Kidney (tissue), 14 donors: ENCODE results near the gene AP2A1. TPM values are rescaled to one million over a fixed set of nuclear protein-coding genes. Genes with fewer than 3 reads are reported as not detected.

Experiments used
- DNase-seq, 5 donors: peaks; one replicate each; pipeline ENCODE4 v3.0.0-alpha.2; 2013 to 2020
- FAIRE-seq: peaks from 2 replicates; lab custom pipeline; 2012; peaks lifted over from hg19 to GRCh38; lab: Jason Lieb, UNC
- H3K27ac ChIP-seq, 2 donors: one replicate each; pipeline ENCODE4 v1.7.0; 2013; ENCODE audit warnings: low read depth in 2 of 2, low read length in 2 of 2, inconsistent platforms in 1 of 2
- H3K27me3 ChIP-seq: one replicate; pipeline ENCODE4 v1.7.1; 2013; ENCODE audit warnings: low read length, inconsistent platforms; ENCODE audit not compliant: control insufficient read depth, insufficient read depth
- H3K36me3 ChIP-seq, 3 donors: one replicate each; pipeline versions ENCODE4 v1.7.0 to v1.7.1; 2013; ENCODE audit warnings: low read length in 3 of 3, control low read depth in 1 of 3, inconsistent platforms in 1 of 3; ENCODE audit not compliant: insufficient read depth in 3 of 3, control insufficient read depth in 2 of 3
- H3K4me1 ChIP-seq, 3 donors: one replicate each; pipeline versions ENCODE4 v1.7.0 to v1.7.1; 2013; ENCODE audit warnings: low read length in 3 of 3, inconsistent platforms in 1 of 3, low read depth in 1 of 3; ENCODE audit not compliant: control insufficient read depth in 2 of 3, insufficient read depth in 2 of 3
- H3K4me3 ChIP-seq, 3 donors: one replicate each; pipeline versions ENCODE4 v1.7.0 to v1.8.1; 2013; ENCODE audit warnings: low read length in 3 of 3, control low read depth in 1 of 3, inconsistent platforms in 1 of 3
- H3K9ac ChIP-seq, 3 donors: one replicate each; pipeline versions ENCODE4 v1.7.0 to v1.7.1; 2013; ENCODE audit warnings: low read length in 3 of 3, control low read depth in 1 of 3, inconsistent platforms in 1 of 3
- H3K9me3 ChIP-seq, 3 donors: one replicate each; pipeline versions ENCODE4 v1.7.0 to v1.7.1; 2013; ENCODE audit warnings: low read length in 3 of 3, control low read depth in 1 of 3, inconsistent platforms in 1 of 3; ENCODE audit not compliant: control insufficient read depth in 2 of 3, insufficient read depth in 1 of 3
- intact Hi-C: fragments of 100-400 bp; cut with DNase I; formaldehyde crosslinking; loops from one replicate; pipeline ENCODE4 v1.11.1; 2022
- polyA plus RNA-seq: library from polyadenylated mRNA; stranded (reverse); fragments of 350-450 nt; fragmentation: Illumina TruSeq; extraction: RNeasy Lipid Tissue Mini Kit (QIAGEN cat#74804); gene quantifications from one replicate; pipeline ENCODE4 v1.2.3, GENCODE V29; 2014; ENCODE audit warnings: low read depth, low replicate concordance; ENCODE audit not compliant: insufficient read depth
- total RNA-seq: library from RNA; stranded (reverse); fragmentation: NEBNext Ultra II Directional; extraction: Animal tissue kit (Norgen Biotek cat#: 25700); gene quantifications from one replicate; pipeline ENCODE4 v1.2.1, GENCODE V29; 2021
- TF ChIP-seq, protein P1 (sequence below): IDR thresholded peaks from 3 replicates; pipeline ENCODE4 v1.5.1; 2012; ENCODE audit warnings: mild to moderate bottlenecking, moderate library complexity, borderline replicate concordance; ENCODE audit not compliant: insufficient read depth; ENCODE audit errors: extremely low read depth
- donor health status: control.
- donor health status: control.
- donor health status: control.
- donor health status: control.
- donor health status: control.
- donor health status: DM: yes; HTN: yes; CAD: no.
- donor health status: Normal renal cell carcinoma (clear cell type).

Gene AP2A1
- total and polyA plus RNA-seq, 2 donors from 2014 or later = 32.0 to 70.0 TPM

DNA sequence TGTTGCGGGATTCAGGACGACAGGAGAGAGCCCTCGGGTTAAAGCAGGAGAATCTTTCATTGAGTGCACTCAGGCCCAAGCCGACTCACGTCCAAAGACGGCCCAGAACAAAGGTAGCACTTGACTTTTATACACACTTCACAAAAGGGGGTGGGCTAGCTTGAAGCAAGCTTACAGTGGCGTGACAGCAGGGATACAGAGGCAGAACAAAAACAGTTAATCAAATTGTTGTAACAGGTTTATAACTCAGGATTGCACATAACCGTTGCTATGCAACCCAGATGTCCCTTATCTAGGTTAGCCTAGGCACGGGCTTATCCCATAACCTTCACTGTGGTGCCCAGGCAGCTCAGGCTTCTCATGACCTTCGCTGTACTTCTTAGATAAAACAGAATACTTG lies 53.3 kb downstream of the AP2A1 start:
- TF ChIP-seq, protein P1, sequence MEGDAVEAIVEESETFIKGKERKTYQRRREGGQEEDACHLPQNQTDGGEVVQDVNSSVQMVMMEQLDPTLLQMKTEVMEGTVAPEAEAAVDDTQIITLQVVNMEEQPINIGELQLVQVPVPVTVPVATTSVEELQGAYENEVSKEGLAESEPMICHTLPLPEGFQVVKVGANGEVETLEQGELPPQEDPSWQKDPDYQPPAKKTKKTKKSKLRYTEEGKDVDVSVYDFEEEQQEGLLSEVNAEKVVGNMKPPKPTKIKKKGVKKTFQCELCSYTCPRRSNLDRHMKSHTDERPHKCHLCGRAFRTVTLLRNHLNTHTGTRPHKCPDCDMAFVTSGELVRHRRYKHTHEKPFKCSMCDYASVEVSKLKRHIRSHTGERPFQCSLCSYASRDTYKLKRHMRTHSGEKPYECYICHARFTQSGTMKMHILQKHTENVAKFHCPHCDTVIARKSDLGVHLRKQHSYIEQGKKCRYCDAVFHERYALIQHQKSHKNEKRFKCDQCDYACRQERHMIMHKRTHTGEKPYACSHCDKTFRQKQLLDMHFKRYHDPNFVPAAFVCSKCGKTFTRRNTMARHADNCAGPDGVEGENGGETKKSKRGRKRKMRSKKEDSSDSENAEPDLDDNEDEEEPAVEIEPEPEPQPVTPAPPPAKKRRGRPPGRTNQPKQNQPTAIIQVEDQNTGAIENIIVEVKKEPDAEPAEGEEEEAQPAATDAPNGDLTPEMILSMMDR = no peak
- no peaks in the 10 kb centered on the region for H3K9me3 ChIP-seq
- no peak overlapping the region for H3K9ac ChIP-seq
- H3K27ac ChIP-seq = no peak overlapping the region
- FAIRE-seq = no peak
- peak in 1 of 5 donors; percentile 55 for DNase-seq
- intact Hi-C loops = no loop called here
- no peak overlapping the region for H3K4me3 ChIP-seq
- H3K27me3 ChIP-seq = no peaks in the 10 kb centered on the region
- peaks cover 0 to 10% (median 0%) of the 10 kb centered on the region in 3 donors for H3K4me1 ChIP-seq
- H3K36me3 ChIP-seq = peaks cover 2 to 18% (median 7%) of the 10 kb centered on the region in 3 donors

DNA sequence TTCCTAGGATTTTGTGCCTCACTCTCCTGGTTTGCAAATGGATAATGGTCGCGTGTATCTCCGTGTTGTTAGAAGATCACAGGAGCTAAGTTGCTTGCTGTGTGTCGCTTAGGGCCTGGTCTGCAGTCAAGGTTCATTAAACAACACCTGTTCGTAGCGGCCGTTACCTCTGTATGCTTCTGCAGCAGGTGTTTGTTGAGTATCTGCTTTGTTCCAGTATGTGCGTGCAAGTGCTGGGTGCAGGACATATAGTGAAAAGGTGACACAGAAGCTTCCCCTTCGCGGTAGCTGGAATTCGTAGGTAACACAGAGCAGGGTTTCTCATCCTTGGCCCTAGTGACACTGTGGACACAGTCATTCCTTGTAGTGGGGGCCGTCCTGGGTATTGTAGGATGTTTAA lies 56.7 kb downstream of the AP2A1 start:
- H3K27me3 ChIP-seq = no peaks in the 10 kb centered on the region
- intact Hi-C loops = no loop called here
- no peaks in the 10 kb centered on the region for H3K9me3 ChIP-seq
- H3K4me1 ChIP-seq = peaks cover 0 to 10% (median 0%) of the 10 kb centered on the region in 3 donors
- peaks cover 2 to 20% (median 7%) of the 10 kb centered on the region in 3 donors for H3K36me3 ChIP-seq
- FAIRE-seq = no peak
- no peak overlapping the region for H3K9ac ChIP-seq
- no peak overlapping the region for H3K27ac ChIP-seq
- H3K4me3 ChIP-seq = no peak overlapping the region
- TF ChIP-seq, protein P1 = no peak
- DNase-seq = no peak

DNA sequence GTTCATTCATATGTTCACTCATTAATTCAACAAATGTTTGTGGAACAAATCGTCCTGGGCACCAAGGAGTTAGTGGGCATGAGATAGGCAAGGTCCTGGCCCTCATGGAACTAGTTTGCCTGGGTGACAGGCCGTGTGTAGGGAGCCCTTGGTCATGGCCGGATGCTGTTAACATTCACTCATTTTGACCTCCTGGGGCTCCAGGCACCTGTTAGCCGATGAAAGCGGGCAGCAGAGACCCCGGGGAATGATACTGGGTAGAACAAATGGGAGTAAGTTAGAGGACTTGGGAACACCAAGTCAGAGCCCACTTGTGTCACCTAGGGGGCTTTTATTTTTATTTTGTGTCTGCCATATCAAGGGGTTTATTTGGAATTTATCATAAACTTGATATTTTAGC lies 57.9 kb downstream of the AP2A1 start:
- H3K27ac ChIP-seq = no peak overlapping the region
- no peak for DNase-seq
- no peaks in the 10 kb centered on the region for H3K4me1 ChIP-seq
- intact Hi-C loops = no loop called here
- TF ChIP-seq, protein P1 = no peak
- H3K9me3 ChIP-seq = no peaks in the 10 kb centered on the region
- H3K27me3 ChIP-seq = no peaks in the 10 kb centered on the region
- no peak for FAIRE-seq
- H3K4me3 ChIP-seq = no peak overlapping the region
- peaks cover 2 to 24% (median 7%) of the 10 kb centered on the region in 3 donors for H3K36me3 ChIP-seq
- no peak overlapping the region for H3K9ac ChIP-seq

DNA sequence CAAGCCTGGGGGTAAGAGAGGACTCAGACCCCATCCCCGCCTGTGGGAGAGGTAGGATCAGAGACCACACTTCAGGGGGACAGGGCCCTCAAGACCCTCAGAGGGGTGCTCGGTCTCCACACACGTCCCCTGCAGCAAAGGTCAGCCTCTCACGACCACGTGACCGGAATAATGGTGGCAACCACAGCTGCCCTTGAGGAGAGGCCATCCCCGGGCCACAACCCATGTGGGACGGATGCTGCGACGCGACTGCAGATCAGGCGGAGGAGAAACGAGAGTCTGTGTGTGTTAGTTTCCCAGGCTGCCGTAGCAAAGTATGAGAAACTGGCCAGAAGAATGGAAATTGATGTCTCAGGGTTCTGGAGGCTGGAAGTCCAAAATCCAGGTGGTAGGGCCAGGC lies 60.2 kb downstream of the AP2A1 start:
- FAIRE-seq = no peak
- intact Hi-C loops = no loop called here
- Histone ChIP-seq H3K9me3 (no peaks in the 10 kb centered on the region), H3K4me3 (no peak overlapping the region), H3K36me3 (peaks cover 2 to 32% (median 8%) of the 10 kb centered on the region in 3 donors), H3K4me1 (no peaks in the 10 kb centered on the region), H3K27ac (no peak overlapping the region), H3K27me3 (no peaks in the 10 kb centered on the region), H3K9ac (no peak overlapping the region)
- TF ChIP-seq, protein P1 = no peak
- DNase-seq = no peak
